ENCODE results near the gene DCANP1.

DCANP1 gene

GRCh38 chr5:135395866-135396265 lies 51.3 kb downstream of the DCANP1 start:
- Histone ChIP-seq H3K79me2 (ENCODE audit: insufficient read depth, low read length) (peaks cover 77% of the 10 kb centered on the region), H3F3A (ENCODE audit: insufficient read depth, low read length) (no peaks in the 10 kb centered on the region), H2AFZ (ENCODE audit: low read length) (no peak overlapping the region), H3K9me2 (ENCODE audit: low read depth, low read length) (no peaks in the 10 kb centered on the region), H3K4me2 (ENCODE audit: low read length) (peak overlapping the region; percentile 86; the same call in 1 of the 2 replicates), H3K4me1 (ENCODE audit: insufficient read depth, low read length, severe bottlenecking) (peaks cover 42% of the 10 kb centered on the region), H3K27ac (ENCODE audit: low read depth, low read length, poor library complexity, severe bottlenecking) (no peak overlapping the region), H3K9me3 (ENCODE audit: low read length) (no peaks in the 10 kb centered on the region), H3K4me3 (ENCODE audit: low read depth, low read length, poor library complexity, severe bottlenecking) (peak overlapping the region; percentile 93), H3K27me3 (ENCODE audit: insufficient read depth, low read length) (no peaks in the 10 kb centered on the region), H3K36me3 (ENCODE audit: insufficient read depth, low read length) (peaks cover 31% of the 10 kb centered on the region; the same call in 1 of the 2 replicates), H3K9ac (ENCODE audit: low read length) (no peak overlapping the region), H4K20me1 (ENCODE audit: insufficient read depth, low read length) (no peaks in the 10 kb centered on the region)
- TF ChIP-seq EZH2 (IDR thresholded peaks at IDR 0.05; ENCODE audit: borderline replicate concordance, low read length) (no peak), CTCF (IDR thresholded peaks at IDR 0.05; ENCODE audit: low read length) (no peak)

DNA sequence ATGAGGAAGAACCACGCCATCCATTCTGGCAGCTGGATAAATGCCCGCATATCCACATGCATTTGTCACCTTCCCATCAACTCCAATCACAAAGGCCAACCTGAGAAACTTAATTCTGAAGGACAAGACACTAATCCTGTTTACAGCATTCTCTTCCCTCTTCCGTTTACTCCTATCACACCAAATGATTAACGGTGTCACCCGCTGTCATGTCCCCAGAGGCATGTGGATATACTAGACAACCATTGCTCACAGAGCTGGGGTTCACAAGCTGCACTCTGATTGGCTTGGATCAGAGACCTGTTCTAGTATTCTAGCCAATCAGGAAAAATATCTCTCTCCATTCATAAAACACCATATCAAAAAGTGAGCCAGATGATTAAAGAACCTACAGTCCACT lies 51.7 kb downstream of the DCANP1 start:
- Histone ChIP-seq H3K4me2 (ENCODE audit: low read length) (peak overlapping the region; percentile 86; the same call in 1 of the 2 replicates), H3K36me3 (ENCODE audit: insufficient read depth, low read length) (peaks cover 35% of the 10 kb centered on the region; the same call in 1 of the 2 replicates), H2AFZ (ENCODE audit: low read length) (no peak overlapping the region), H3K27me3 (ENCODE audit: insufficient read depth, low read length) (no peaks in the 10 kb centered on the region), H3K4me3 (ENCODE audit: low read depth, low read length, poor library complexity, severe bottlenecking) (no peak overlapping the region), H3K79me2 (ENCODE audit: insufficient read depth, low read length) (peaks cover 81% of the 10 kb centered on the region), H3K9me2 (ENCODE audit: low read depth, low read length) (no peaks in the 10 kb centered on the region), H3K27ac (ENCODE audit: low read depth, low read length, poor library complexity, severe bottlenecking) (no peak overlapping the region), H3K9me3 (ENCODE audit: low read length) (no peaks in the 10 kb centered on the region), H3K9ac (ENCODE audit: low read length) (no peak overlapping the region), H3K4me1 (ENCODE audit: insufficient read depth, low read length, severe bottlenecking) (peaks cover 42% of the 10 kb centered on the region), H3F3A (ENCODE audit: insufficient read depth, low read length) (no peaks in the 10 kb centered on the region), H4K20me1 (ENCODE audit: insufficient read depth, low read length) (no peaks in the 10 kb centered on the region)
- TF ChIP-seq EZH2 (IDR thresholded peaks at IDR 0.05; ENCODE audit: borderline replicate concordance, low read length) (no peak), CTCF (IDR thresholded peaks at IDR 0.05; ENCODE audit: low read length) (no peak)
